HepG2 (cell line): ENCODE measurements around the gene MAN2B2.

ENCODE experiments used
- GTF2F1 ChIP-seq: fragments of 150-350 bp; IDR thresholded peaks from 2 replicates; pipeline ENCODE4 v1.6.1; 2014; ENCODE audit warnings: low read length
- PHF20 ChIP-seq: sonication (generic); formaldehyde crosslinking; IDR thresholded peaks from 2 replicates; pipeline ENCODE4 v1.5.0; 2020; ENCODE audit warnings: mild to moderate bottlenecking, missing genetic modification reagents
- PHF21A ChIP-seq: sonication (generic); formaldehyde crosslinking; IDR thresholded peaks from 2 replicates; pipeline ENCODE4 v1.5.0; 2020; ENCODE audit warnings: mild to moderate bottlenecking, missing genetic modification reagents
- POLR2G ChIP-seq: fragments of 200-400 bp; formaldehyde crosslinking; IDR thresholded peaks from 2 replicates; pipeline ENCODE4 v1.6.1; 2018; ENCODE audit warnings: mild to moderate bottlenecking, low read depth, low read length, moderate library complexity
- ZNF446 ChIP-seq: sonication (generic); formaldehyde crosslinking; IDR thresholded peaks from 2 replicates; pipeline ENCODE4 v1.5.0; 2020; ENCODE audit warnings: mild to moderate bottlenecking, missing genetic modification reagents
- ZNF589 ChIP-seq: sonication (generic); formaldehyde crosslinking; conservative IDR thresholded peaks from 2 replicates; pipeline ENCODE4 v1.8.0; 2022; ENCODE audit warnings: mild to moderate bottlenecking, moderate library complexity, missing genetic modification reagents
- ZNF747 ChIP-seq: sonication (generic); formaldehyde crosslinking; IDR thresholded peaks from 2 replicates; pipeline ENCODE4 v1.8.1; 2023; ENCODE audit warnings: missing genetic modification reagents, mild to moderate bottlenecking, borderline replicate concordance
- TF ChIP-seq, protein P1 (sequence below): sonication (generic); formaldehyde crosslinking; IDR thresholded peaks from 2 replicates; pipeline ENCODE4 v1.4.0; 2020; ENCODE audit warnings: missing genetic modification reagents

DNA sequence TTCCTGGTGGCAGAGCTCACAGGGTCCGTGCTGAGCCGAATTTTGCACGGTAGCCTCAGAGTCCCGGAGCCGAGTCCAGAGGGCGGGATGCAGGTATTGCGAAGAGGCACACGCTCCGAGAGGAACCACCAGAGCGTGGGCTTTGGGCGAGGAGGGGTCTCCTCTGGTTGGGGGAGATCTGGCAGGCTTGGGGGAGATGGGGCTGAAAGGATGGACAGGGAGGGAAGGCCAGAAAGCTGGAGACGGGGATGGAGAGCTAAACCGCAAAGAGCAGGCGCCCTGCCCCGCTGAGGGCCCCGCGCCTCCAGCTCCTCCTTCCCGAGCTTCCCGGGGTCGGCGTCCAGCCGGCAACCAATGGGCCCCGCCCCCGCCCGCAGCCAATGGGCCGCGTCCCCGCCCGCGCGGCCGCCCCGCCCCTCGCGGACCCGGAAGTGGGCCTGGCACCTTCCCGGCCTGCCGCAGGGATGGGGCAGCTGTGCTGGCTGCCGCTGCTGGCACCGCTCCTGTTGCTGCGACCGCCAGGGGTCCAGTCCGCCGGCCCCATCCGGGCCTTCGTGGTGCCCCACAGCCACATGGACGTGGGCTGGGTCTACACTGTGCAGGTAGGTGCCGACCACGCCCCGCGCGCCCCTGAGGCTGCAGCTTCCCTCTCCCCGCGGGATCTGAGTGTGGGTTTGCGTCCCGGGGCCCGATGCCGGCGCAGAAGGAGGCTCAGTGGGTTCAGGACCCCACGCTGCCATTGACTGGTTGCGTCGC, at the start of gene MAN2B2:
- TF ChIP-seq ZNF747 (CRISPR knock-in tag) (no peak), PHF20 (CRISPR knock-in tag) (peak; percentile 72), ZNF446 (CRISPR knock-in tag) (no peak), POLR2G (peak; percentile 76), PHF21A (CRISPR knock-in tag) (no peak), GTF2F1 (no peak), ZNF589 (CRISPR knock-in tag) (peak; percentile 44; the same call in 1 of the 2 replicates)
- TF ChIP-seq, protein P1, sequence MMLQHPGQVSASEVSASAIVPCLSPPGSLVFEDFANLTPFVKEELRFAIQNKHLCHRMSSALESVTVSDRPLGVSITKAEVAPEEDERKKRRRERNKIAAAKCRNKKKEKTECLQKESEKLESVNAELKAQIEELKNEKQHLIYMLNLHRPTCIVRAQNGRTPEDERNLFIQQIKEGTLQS (CRISPR knock-in tag): no peak
